Measurements from ENCODE around the gene CCDC124.
A peak's percentile ranks its signal among the peaks of the same experiment; 100 is the strongest.
"Not testable (repeated sequence)": the region's sequence is repeated elsewhere in the genome, so short reads cannot be mapped to it uniquely, and the experiment has no call there.

The CCDC124 gene

DNA sequence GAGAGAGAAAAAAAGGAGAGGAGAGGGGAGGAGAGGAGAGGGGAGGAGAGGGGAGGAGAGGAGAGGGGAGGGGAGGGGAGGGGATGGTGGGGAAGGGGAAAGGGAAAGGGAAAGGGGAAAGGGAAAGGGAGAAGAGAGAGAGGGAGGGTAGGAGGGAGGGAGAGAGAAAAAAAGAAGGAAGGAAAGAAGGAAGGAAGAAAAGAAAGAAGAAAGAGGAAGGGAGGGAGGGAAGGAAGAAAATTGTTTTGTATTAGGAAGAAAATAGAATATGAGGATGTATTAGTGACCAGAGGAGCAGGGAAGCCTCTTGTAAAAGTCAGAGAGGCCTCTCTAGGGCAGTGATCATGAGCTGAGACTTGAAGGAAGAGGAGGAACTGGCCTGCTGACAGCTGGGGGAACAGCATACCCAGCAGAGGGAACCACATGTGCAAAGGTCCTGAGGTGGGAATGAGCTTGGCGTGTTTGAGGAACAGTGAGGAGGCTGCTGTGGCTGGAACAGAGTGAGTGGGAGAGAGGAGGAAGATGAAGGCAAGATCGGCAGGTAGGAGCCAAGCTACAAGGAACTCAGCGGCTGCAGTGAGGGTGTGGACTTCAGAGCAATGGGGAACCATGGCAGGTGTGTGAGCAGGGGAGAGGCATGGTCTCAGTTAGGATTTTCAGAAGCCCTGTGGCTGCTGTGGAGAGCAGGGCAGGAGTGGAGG lies 24.5 kb downstream of the CCDC124 start:
- no peak for DNase-seq

DNA sequence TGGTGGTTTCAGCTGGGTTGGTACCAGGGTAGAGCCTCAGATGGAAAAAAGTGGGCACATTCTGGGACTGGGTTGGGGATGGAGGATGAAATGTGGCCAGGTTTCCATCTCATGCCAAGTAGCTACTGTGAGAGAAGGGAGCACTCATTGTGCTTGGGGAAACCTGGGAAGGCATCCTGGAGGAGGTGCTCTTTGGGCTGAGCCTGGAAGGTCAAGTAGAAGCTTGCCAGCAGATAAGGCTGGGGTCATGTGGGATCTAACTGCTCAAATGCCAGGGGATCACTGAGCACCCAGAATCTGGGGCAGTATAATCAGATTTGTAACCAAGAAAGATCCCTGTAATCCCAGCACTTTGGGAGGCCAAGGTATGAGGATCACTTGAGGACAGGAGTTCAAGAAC lies 25.1 kb downstream of the CCDC124 start:
- DNase-seq: no peak

DNA sequence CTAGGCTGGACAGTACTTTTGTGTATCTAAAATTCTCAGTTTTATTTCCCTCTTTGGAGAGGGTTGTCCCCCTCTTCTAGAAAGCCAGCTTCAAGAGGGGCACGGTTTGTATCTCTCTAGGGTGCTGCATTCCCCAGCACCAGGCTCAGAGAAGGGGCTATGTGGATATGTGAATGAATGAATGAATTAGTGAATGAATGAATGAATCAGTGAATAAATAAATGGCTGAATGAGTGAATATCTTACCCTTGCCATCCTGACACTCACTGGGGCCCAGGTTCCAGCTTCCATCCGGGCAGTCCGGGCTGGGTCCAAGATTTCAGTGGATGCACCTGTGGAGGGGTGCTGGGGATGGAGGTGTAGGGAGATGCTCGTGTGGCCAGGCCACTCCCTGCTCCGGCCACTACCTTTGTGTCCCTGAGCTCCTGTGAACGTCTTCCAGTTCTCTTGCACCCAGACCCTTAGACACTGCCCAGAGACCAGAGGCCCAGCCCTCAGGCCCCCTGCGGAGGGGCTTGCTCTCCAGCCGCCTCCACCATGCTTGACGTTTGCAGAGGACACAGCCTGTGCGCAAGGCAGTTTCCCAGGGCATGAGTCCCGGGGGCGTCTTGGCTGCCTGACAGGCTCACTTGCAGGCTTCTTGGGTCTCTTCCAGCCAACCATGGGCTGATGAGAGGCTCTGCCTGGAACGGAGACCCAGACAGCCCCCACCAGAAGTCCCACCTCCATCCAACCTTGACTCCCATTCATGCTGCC lies 31.3 kb downstream of the CCDC124 start:
- no peak for DNase-seq

DNA sequence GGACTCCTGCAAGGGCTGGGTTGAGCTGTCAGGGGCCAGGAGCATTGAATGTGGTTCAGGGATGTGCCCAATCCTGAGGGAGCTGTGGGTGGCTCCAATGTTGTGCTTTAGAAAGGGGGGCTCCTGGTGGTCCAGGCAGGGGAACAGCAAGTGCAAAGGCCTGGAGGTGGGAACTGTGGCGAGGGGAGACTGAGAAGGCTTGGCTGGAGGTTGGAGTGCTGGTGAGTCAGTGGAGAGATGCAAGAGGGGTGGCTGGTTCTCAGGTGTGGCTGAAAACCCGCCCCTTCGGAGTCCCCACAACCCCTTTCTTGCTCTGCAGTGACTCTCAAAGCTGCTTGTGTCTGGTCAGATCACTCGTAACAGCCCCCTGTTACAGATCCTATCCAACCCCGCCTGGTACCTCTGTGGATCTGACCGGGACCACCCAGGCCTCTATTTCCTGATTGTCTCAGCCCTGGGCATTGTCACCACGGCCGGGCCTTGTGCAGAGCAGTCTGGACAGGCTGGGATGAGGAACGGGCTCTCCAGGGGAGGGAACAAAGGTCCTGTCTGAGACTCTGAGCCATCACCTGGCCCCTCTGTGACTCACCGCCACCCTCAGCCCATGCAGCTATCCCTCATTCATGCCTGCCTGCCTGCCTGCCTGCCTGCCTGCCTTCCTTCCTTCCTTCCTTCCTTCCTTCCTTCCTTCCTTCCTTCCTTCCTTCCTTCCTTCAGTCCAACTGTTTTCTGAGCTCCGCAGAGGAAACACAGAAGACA lies 32.7 kb downstream of the CCDC124 start:
- no peak for DNase-seq

DNA sequence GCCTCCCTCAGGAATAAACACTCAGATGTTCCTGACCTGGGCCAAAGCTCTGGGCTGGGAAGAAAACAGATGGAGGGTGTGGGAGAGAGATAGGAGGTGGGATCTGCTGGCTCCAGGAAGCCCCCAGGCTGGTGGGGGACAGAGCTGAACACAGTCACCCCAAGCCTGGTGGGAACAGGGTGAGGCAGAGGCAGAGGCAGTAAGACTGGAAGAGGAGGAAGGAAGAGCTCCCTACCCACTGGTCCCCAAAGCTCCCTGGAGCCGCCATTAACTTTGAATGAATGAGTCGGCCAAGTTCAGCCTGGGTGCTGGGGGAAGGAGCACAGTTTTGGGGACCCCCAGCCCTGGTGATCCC lies 33.3 kb downstream of the CCDC124 start:
- DNase-seq: no peak

DNA sequence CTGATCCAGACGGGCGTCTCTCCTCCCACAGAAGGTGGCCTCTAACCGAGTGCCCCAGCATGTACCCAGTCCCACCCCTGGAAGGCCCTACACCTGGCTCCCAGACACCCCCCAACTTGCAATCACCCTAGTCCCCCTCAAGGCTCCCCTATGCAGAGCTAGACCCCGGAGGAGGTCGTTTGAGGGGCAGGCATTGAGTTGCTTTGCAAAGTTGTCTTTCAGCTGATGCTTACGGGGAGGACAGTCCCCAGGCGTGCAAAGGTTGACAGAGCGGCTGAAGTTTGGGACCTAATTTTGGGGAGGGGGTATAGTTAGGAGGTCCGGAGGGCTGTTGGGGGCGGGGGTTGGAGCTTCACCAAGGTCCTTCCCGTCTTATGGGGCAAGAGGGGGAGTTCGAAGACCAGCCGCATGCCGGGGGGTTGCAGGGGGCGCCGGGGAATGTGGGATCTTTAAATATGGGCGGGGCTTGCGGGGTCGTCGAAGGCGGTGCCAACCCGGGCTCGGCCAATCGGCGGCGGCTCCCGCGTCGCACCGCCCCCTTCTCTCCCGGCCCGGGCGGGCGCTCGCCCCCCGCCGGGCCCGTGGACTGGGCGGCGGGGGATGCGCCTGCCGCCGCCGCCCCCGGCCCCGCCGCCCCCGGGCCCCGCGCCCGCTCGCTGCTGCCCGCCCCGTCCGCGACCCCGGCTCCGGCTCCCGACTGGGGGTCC lies 33.9 kb downstream of the CCDC124 start, which contains the start of gene KCNN1:
TSS of gene KCNN1 (plus strand) at position 558 of the 707 bp plus-strand sequence. CDS start 6,782 bp downstream, outside the sequence.
- no peak for DNase-seq

DNA sequence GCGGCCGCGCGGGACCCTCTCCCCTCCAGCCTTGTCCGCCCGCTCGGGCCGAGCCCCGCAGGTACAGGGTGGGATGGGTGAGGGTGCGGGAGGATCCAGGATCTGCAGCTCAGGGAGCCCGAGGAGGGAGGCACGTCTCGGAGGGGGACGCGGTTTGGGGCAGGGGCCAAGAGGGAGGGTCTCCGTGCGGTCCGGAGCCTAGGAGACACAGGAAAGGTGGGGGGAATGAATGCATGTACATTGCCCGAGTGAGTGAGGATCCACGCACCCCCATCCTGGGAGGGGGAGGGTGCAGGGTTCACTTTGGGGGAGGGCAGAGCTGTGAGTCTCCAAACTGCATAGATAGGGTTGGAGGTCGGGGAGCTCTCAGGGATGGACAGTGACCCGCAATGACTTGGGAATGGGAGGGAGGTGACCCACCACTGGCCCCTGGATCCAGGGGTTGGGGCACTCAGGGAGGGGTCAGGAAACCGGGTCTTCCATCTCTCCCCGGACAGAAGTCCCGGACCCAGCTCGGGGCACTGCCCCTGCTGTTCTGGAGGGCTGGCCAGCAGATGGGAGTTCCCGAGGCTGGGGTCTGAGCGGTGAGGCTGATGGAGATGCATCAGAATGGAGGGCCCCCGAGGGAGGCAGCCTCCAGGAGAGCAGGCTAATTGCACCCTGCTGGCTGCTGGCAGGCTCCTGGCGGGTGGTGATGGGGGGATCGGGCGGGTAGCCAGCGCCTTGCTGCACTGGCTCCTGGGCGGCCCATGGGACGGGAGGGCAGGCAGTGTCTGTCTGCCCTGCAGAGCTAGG lies 34.6 kb downstream of the CCDC124 start:
- no peak for DNase-seq

DNA sequence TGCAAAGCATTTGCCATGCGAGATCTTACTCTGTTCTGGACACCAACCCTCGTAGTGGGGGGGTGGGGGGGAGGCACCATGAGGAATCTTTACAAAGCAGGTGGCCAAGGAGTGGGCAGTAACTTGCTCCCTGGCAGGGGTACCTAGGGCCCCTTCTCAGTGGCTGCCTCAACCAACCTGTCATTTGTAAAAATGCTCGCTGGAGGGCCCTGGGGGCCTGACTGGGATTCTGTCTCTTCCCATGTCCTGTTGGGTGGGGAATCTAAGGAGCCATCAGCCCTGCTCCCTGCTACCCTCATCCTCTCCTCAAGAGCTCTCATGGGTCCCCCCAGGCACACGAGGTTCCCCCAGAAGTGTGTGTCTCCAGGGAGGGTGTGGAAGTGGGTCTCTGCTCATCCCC lies 35.5 kb downstream of the CCDC124 start:
- DNase-seq: no peak

DNA sequence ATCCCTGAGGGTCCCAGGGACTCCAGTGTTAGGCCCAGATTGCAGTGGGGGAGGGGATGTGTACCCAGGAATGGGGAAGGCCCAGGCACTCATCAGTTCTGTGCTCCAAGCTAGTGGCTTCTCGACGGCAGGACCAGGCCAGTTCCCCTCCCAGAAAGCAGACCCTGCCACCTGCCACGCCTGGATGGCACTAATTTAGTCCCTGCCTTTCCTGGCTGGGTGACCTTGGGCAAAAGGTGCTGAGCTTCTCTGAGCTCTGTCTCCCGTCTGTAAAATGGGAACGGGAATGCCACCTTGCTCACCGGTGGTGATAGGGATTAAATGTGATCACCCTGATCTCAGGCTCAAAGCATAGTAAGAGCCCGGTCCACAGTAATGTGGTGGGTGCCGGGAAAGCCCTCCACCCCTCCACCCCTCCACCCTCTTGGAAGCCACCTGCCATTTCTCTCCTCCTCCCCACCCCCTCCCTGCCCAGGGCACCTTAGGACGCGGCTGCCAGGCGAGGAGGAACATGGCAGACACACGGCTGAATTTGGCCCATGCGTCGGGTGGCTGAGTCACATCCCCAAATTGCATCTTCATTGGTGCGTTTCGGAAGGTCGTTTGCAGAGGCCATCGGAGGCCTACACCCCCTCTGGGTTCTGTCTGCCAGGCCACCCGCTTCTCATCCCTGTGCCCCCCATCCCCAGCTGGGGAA lies 36.4 kb downstream of the CCDC124 start:
- DNase-seq: no peak

DNA sequence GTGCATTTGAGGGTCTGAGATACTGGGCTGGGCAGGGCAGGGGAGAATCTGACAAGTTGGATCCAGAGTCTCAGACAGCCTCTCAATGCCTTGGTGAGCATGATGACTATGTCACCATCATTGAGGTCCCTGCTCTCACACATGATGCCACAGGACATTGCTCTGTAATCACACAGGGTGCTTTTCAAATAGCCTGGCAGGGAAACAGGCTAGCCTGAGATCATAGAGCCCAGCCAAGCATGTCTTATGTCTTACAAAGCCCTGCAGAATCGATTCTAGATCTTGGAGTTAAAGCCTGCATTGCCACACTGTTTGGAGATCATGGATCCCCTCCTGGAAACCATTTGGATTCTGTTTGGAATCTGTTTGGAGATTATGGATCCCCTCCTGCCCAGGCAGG lies 39.4 kb downstream of the CCDC124 start:
- DNase-seq: no peak

DNA sequence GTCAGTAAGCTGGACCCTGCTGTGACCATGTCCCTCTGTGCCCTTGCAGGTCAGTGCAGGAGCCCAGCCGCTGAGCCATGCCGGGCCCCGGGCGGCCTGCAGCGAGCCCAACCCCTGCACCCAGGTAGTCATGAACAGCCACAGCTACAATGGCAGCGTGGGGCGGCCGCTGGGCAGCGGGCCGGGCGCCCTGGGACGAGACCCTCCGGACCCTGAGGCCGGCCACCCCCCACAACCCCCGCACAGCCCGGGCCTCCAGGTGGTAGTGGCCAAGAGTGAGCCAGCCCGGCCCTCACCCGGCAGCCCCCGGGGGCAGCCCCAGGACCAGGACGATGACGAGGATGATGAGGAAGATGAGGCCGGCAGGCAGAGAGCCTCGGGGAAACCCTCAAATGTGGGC lies 40.9 kb downstream of the CCDC124 start:
- no peak for DNase-seq

DNA sequence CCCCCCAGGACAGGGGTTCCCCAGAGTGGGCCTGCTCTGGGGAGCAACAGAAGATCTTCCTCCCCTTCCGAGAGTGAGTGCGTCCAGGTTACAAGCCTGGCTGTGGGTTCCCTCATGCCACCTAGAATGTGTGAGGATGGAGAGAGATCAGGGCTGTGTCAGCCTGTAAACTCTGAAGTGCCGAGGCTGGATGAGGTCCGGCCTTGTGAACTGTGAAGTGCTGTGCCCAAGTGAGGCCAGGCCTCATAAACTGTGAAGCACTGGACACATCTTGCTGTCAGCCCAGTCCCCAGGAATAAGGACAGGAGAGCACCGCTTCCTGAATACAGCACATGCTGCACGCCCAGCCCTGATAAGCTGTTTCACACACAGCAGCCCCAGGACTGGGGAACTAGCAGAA lies 41.7 kb downstream of the CCDC124 start:
- DNase-seq: no peak

DNA sequence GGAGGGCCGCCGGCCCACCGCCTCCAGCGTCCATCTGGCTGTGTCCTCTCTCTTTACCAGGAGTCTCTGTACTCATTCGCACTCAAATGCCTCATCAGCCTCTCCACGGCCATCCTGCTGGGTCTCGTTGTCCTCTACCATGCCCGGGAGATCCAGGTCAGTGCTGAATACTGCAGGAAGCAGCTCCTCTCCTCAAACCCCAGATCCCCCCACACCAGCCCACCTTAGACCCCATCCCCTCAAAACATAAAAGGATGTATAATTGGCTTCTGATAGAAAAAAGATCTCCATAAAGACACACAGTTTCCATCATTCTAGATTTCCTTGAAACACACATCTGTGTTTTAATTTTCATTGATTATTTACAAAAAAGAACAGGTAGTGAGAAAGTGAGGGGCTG lies 42.2 kb downstream of the CCDC124 start:
- DNase-seq: no peak

DNA sequence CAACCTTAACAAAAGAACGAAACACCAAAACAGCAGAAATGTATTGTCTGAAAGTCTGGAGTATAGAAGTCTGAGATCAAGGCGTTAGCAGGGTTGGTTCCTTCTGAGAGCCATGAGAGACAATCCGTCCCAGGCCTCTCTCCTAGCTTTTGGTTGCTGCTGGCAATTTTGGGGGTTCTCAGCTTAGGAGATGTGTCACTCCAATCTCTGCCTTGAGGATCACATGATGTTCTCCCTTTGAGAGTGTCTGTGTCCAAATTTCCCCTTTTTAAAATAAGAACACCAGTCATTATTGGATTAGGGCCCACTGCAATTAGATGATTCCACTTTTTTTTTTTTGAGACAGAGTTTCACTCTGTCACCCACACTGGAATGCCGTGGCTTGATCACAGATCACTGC lies 44.2 kb downstream of the CCDC124 start:
- DNase-seq: peak; percentile 45

DNA sequence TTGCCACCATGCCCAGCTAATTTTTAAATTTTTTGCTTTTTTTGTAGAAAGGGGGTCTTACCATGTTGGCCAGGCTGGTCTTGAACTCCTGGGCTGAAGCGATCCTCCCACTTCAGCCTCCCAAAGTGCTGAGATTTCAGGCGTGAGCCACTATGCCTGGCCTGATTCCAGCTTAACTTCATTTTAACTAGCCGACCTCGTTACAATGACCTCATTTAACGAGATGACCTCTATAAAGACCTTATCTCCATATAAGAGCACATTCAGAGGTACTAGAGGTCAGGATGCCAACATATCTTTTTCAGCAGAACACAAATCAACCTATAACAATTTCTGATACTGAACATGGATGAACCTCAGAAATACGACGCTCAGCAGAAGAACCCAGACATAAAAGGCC lies 44.7 kb downstream of the CCDC124 start:
- no peak for DNase-seq

DNA sequence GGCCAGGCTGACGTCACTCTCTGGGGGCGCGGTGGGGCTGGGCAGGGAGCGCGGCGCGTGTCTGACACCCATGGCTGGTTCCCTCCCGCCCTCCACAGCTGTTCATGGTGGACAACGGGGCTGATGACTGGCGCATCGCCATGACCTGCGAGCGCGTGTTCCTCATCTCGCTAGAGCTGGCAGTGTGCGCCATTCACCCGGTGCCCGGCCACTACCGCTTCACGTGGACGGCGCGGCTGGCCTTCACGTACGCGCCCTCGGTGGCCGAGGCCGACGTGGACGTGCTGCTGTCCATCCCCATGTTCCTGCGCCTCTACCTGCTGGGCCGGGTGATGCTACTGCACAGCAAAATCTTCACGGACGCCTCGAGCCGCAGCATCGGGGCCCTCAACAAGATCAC lies 48.8 kb downstream of the CCDC124 start:
- DNase-seq: no peak

DNA sequence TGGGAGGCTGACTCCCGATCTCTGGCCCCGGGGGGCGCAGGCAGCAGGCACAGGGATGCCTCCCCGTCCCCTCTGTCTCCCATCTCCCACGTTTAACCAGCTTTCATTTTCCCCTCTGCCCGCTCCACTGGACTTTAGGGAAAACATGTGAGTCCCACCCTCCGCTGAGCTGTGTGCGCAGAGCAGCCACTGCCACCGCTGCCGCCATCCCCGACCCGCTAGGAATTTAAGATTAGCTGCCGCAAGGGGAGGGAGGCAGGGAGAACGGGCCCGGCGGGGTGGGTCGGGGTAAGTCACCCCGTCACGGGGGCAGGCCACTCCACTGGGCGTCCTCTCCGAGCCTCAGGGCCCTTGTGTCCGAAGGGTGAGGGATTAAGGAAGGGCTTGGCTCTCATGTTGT lies 49.6 kb downstream of the CCDC124 start:
- no peak for DNase-seq

DNA sequence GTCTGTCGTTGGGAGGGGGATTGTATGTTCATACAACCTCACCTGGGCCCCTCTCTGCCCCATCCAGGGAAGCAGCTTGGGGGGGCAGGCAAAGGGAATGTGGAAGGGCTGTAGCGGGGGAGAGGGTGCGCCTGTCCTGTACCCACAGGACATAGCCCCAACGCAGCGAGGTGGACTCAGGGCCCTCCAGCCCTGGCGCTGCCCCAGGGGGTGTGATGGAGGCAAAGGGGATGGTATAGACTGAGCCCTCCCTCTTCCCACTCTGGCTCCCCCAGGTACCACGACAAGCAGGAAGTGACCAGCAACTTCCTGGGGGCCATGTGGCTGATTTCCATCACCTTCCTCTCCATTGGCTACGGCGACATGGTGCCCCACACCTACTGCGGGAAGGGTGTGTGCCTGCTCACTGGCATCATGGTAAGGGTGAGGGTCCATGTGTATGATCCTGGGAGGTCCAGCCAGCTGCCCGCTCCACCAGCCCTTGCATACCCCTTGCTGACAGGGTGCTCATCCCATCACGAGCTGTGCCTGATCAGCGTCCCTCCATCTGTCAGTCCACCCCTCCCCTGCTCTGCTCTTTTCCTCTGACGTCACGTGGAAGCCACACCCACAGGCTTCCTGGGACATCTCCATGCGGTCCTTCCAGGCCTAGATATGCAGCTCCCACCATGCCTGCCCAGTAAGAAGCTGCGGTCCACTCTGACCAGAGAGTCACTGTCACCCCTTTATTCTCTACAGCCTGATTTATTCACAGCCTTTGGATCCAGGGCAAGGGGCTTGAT lies 52.4 kb downstream of the CCDC124 start:
- DNase-seq: no peak

DNA sequence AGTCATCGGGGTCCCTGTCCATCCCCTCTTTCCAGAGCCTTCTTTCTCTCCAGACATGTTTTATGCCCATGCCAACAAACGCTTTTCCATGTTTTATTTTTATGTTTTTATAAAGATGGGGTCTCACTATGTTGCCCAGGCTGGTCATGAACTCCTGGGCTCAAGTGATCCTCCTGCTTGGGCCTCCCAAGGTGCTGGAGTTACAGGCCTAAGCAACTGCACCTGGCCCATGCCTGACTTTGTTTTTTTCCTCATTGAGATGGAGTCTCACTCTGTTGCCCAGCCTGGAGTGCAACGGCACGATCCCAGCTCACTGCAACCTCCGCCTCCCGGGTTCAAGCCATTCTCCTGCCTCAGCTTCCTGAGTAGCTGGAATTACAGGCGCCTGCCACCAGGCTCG lies 53.8 kb downstream of the CCDC124 start:
- not testable (repeated sequence) for DNase-seq

DNA sequence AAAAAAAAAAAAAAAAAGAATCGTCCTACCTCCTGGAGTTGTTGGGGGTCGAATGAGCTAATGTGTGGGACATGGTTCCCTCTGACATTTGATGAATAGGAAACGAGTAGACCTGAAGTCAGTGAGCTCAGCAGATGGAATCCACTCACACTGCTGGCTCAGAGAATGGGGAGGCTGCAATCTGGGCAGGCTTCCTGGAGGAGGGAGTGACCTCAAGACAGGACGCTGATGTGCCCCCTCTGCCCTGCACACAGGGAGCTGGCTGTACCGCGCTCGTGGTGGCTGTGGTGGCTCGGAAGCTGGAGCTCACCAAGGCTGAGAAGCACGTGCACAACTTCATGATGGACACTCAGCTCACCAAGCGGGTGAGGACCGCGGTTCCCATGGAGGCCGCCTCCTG lies 55.3 kb downstream of the CCDC124 start:
- no peak for DNase-seq
